AG08395 (cell line): Measurements from ENCODE around the gene STK36.
A peak's percentile ranks its signal among the peaks of the same experiment; 100 is the strongest.

Source experiments
- DNase-seq: peaks from one replicate; pipeline ENCODE4 v3.0.0; 2012; ENCODE audit warnings: mixed read lengths, low spot score

STK36 gene

DNA sequence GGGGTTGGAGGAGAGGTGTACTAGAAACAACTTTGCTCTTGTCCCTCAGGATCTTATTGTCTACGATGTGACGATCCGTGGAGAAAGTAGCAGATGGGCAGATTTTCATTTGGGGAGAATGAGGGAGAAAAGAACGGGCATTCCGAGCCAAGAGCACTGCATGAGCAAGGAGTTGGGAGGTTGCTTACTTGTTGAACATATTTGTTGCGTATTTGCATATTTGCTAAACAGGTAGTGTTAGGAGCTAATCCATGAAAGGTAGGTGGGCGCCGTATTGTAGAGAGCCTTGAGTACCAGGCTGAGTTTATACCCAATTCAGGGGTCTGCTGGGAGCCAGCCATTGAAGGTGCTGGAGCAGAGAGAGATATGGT, 11.9 kb upstream of the STK36 start:
- peak; percentile 12 for DNase-seq

DNA sequence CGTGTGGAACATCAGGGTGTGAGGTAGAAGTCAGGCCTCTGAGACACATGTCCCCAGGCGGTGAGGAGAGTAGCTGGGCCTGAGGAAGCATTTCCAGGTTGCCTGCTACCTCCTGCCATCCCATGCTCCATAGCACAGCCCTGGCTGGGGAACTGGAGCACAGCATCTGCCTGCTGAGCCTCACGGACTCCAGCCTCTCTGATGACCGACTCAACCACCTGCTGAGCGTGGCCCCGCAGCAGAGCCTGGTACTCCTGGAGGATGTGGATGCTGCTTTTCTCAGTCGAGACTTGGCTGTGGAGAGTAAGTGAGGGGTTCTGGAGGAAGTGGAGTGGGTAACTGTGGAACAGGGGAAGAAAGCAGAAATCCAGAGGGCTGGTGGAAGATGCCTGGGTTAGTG, 9.5 kb upstream of the STK36 start:
- DNase-seq = no peak

DNA sequence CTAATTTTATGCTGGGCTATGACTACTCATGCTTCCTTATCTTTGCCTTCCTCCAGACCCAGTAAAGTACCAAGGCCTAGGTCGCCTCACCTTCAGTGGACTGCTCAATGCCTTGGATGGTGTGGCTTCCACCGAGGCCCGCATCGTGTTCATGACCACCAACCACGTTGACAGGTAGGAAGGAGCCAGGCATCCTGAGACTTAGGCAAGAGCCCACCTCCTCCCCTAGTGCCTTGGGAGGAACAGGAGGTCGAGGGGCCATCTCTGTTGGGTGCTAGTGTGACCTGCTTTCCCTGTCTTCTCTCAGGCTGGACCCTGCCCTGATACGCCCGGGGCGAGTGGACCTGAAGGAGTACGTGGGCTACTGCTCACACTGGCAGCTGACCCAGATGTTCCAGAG, 9.1 kb upstream of the STK36 start:
- DNase-seq = no peak

DNA sequence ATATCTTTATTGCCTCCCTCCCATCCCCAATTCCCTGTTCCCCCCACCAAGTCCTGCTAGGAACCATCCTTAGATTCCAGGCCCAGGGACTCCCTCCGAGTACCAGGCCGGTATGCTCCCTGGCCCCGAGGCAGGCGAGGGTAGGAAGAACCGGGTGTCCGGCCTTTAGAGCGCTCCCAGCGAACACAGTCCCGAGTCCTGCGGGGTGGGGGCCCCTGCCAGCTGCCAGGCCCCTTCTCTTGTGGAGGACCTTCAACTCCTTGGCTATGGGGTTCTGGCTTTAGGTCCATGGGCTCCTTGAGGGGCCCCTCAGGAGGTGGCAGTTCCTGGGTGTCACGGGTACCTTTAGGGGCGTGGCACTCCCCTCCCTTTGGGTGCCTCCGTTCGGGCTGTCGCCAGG, 8.0 kb upstream of the STK36 start:
- DNase-seq = no peak

DNA sequence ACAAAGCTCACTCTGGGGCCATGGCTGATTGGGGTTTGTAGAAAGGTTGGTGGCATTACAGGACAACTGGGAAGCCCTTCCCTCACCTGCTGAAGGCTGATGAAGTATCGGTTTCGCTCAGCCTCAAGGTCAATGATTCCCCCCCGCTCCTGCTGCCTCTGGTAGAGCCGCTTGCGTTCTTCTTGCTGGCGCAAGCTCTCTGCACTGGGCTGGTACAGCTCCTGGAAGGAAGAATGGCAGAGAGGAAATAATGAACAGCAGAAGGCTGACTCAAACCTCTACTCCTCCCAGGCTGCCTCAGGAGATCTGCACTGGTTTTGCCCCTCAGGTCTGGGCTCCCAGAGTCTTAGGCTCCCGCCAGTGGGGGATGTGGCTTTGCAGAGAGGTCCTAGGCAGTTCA, 7.2 kb upstream of the STK36 start:
- DNase-seq = no peak

DNA sequence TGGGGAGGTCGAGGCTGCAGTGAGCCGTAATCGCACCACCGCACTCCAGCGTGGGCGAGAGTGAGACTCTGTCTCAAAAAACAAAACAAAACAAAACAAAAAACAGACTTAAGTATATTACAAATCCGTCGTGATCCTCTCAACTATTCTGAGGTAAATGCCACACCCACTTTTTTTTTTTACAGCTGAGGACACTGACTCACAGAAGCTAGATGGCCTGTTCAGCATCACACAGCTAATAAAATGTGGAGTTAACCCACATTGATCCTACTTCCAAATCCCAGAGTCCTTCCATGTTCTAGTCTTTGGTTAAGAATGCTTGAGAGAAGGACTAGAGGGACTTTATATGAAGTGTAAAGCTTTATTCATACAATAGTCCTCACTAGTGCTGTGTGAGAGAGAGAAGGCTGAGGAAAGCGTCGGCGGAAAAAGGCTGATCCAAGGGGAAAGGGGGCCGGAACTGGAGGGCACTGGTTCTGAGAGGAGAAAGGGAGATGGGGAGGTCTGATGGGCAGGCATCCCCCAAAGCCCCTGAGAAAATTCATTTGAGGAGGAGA, 711 bp upstream of the STK36 start:
- DNase-seq = peak; percentile 26

DNA sequence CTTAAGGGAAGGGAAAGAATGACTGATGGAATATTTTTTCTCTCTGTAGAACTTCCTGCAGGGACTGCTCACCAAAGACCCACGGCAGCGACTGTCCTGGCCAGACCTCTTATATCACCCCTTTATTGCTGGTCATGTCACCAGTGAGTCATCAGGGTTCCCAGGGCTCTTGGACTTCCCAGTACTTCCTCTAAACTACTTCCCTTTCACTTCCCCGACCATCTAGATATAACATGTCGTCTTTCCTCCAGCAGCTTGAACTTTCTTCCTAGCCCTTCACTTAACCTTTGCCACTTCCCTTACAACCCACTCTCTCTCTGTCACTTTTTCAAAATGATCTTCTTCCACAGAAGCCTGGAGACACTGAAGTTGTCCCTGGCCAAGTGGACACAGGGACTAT, 7.2 kb downstream of the STK36 start:
- no peak for DNase-seq

DNA sequence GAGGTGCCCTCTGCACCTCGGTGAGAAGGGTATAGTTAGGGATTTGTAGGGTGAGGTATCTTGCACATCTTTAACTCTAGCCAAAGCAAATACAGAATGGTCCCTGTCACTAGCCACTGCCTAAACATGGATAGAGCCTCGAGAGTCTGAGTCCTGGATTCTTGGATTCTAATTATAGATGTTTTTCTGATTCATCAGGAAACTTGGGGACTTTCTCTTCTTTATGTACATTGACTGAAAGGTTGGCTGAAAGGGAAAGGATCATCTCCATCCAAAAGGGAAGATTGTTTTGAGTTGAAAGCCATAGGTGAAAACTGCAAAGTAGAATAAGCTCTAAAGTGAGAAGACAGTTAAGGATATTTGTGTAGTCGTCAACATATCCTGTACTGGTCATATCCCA, 8.2 kb downstream of the STK36 start:
- no peak for DNase-seq

DNA sequence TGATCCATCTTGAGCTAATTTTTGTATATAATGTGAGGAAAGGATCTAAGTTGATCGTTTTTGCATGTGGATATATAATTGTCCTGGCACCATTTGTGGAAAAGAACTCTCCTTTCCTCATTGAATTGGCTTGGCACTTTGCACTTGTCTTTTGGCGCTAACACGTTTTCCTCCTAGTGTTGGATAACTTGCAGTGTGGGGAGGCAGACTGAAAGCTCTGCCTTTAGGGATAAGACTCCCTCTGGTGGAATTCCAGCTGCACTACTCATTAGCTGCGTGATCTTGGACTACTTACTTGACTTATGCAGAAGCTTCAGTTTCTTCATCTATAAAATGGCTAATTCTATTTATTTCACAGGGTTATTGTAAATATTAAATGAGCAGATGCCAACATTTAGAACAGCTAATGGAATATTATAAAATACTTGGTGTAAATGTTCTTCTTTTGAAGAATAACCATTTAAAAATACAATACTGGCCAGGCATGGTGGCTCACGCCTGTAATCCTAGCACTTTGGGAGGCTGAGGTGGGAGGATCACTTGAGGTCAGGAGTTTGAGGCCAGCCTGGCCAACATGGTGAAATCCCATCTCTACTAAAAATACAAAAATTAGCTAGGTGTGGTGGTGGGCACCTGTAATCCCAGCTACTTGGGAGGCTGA, 15.6 kb downstream of the STK36 start:
- DNase-seq = peak; percentile 88

DNA sequence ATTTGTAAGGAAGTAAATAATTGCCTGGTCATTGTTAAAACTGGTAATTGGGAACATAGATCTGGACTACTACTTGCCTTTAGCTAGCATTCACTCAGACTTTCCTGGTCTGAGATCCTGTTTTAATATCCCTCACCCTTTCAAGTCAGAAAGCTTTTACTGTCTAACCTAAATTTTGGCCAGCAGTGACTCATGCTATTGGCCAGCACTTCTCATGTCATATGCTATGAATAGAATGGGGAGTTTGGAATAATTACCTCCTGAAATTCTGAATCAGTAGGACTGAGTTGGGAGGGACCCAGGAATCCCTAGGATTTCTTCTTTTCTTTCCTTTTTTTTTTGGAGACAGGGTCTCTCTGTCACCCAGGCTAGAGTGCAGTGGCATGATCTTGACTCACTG, 19.3 kb downstream of the STK36 start:
- DNase-seq = peak; percentile 76

DNA sequence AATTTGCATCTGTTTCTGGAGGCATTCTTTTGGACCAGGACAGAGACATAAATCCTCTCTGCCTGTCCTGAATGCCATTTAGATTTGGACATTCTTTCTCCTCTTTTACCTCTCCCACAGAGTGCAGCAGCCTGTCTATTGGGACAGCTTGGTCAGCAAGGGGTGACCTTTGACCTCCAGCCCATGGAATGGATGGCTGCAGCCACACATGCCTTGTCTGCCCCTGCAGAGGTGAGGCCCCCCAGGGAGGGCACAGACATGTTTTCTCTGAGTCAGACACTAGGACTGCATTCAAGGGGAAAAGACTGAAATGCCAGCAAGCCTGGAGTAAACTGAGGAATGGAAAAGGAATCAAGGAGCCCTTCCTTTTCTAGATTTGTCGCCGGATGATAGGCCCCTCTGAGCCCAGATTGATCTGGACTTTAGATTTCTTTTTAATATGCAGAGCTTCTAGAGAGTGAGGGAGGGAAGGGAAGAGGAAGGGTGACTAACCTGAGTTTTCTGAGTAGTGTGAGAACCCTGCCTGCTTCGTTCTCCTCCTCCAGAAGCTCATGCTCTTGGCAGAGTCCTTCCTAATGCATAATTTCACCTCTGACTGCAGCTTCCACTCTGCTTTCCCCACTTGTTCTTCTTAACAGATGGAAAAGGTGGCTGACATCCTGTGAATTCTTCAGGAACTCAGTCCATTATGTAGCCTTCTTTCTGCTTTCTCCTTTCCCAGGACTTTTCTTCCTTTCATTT, 22.7 kb downstream of the STK36 start:
- DNase-seq = no peak

DNA sequence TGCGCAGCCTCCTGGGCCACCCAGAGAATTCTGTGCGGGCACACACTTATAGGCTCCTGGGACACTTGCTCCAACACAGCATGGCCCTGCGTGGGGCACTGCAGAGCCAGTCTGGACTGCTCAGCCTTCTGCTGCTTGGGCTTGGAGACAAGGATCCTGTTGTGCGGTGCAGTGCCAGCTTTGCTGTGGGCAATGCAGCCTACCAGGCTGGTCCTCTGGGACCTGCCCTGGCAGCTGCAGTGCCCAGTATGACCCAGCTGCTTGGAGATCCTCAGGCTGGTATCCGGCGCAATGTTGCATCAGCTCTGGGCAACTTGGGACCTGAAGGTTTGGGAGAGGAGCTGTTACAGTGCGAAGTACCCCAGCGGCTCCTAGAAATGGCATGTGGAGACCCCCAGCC, 27.0 kb downstream of the STK36 start:
- DNase-seq = no peak

DNA sequence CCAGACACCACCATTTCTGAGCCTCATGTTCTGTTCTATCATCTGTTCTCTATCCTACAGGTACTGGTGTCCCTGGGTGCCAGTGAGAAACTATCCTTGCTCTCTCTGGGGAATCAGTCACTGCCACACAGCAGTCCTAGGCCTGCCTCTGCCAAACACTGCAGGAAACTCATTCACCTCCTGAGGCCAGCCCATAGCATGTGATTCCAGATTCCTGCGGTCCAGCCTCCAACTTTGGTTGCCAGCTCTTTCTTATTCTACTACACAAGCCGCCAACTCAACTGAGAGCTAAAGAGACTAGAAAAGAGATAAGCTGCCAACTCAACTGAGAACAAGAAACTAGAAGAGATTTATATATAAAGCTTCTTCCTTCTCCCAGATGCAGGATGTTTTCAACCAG, 29.9 kb downstream of the STK36 start:
- DNase-seq = no peak

DNA sequence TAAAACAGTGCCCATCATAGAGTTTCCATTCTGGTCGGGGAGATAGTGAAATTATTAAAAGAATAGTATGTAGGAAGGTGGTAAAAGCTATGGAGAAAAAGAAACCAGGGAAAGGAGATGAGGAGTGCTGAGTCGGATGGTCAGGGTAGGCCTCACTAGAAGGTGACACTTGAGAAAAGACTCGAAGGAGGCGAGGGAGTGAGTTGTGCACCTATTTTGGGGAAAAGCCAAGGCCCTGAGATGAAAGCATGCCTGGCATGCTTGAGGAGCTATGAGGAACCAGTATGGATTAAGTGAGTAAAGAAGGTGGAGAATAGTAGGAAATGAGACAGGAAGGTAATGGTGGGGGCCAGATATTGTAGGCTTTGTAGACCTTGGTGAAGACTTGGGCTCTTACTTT, 31.5 kb downstream of the STK36 start:
- no peak for DNase-seq

DNA sequence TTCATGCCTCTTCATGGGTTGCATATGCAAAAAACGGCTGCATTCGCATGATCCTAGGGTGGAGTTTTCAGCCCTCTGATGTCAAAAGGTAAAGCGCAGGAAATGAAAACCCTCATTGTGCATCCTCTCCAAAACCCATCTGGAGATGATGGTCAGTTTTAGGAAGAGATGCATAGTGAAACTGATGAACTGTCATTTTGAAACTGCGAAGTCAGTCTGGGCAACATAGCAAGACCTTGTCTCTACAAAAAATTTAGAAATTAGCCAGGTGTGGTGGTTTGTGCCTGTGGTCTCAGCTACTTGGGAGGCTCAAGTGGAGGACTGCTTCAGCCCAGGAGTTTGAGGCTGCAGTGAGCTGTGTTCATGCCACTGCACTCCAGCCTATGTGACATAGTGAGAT, 36.2 kb downstream of the STK36 start:
- DNase-seq = no peak

DNA sequence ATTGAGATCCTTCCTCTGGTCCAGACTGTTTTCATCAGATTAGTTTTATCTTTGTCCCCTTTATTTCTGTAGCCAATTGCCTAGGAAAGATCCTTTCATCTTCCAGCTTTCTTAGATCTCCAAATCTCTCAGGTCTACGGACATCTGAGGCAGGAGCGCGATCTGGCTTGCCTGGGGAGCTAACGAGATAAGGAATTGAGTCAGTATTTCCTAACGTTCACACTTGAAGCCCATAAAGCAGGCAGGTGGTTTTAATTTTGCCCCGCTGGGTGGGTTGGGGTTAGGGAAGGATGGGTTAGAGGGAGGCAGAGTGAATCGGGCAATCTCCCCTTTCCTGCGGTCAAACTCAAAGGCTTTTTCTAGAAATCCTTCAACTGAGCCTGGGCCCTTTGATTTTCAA, 38.0 kb downstream of the STK36 start:
- no peak for DNase-seq

DNA sequence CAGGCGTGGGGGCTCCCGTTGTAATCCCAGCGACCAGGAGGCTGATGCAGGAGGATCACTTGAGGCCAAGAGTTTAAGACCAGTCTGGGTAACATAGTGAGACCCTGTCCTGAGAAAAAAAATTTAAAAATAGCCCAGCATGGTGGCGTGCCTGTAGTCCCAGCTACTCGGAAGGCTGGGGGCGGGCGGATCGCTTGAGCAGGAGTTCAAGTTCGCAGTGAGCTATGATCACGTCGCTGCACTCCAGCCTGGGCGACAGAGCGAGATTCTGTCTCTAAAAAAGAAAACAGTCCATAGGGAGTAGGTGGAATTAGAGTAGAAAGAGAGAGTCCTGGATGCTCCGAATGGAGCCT, 38.4 kb downstream of the STK36 start:
- DNase-seq = no peak

DNA sequence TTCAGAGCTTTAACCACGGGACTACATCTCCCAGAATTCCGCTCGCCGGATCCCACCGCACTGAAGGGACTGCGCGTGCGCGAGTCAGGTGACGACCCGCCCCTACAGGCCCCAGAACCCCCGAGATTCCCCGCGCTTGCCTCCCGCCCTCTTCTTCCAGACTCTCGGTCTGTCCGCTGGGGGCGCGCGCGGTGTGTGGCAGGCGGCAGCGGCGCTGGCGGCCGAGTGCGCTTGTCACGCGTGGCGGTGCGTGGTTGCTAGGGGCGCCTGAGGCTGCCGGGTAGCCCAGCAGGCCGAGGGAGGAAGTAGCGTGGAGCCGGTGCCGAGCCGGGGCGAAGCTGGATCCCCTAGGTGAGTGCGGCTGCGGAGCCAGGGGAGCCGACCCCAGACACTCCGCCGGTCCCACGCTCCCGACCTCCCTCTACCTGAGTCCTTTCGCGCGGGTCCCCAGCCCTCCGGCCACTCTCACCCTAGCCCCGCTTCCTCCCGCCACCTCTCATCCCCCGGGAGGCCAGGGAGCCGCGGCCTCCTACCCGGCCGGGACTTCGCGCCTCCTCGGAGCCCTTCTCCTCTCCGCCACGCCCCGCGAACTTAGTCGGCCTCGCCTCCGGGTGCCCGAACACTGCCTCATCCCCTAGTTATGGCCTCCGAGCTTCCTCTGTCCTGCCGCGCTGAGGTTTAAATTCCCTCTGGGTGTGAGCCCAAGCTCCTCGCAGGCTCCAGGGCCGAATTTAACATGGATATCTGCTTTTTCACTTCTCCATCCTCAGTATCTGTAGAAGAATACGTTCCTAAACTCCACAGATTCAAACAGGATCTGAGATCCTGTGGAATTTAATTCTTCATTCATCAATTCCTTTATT, 39.0 kb downstream of the STK36 start, which contains the start of gene TTLL4:
Gene TTLL4 (plus strand): TSS at position 149 of the 863 bp plus-strand sequence. CDS start 26,842 bp downstream, outside the sequence.
- peak; percentile 100 for DNase-seq

DNA sequence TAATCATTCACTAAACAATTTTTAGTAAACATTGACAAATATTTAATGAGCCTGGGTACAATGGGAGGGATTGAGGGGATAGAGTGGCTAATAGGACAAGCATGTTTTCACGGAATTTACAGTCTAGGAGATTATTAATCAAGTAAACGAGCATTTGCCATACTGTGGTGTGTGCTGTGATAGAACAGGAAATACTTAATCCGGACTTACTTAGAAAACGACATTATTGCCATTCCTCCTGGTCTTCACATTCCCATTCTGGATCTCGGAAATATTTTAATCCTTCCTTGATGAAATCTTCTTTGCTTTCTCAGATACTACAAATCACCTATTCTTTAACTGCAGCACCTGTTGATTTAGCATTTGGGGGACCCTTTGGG, 39.7 kb downstream of the STK36 start:
- DNase-seq = no peak

DNA sequence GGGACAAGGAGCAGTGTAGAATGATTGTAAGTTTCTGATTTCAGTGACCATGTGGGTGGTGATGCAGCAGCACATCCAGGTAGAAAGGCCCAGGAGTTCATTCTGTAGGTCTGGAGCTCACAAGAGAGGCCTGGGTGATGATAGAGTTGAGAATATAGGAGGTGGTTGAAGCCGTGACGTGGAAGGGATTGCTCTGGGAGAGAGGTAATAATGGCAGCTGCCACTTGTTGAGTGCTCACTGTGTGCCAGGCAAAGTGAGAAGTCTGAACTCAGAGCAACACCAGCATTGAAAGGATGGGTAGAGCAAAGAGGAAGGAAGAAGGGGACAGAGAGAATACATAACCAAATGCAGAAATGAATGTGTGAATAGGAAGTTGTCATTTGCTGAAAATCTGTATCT, 42.0 kb downstream of the STK36 start:
- DNase-seq = no peak

DNA sequence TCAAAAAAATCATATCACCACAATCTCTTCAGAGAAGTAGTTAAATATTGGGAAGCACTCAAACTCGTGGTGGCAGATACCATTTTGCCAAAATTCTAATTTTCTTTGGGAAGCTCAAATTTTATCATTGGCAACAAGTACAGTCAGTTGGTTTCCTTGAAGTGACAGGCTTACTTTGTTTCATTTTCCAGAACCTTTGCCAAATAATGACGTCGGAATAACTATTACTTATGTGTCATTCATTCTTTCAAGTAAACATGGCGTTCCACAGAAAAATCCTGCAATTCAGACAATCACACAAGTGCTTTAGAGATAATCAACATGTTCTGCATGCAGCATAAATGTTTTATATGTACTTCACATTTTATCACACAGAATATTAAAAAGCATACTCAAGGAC, 44.2 kb downstream of the STK36 start:
- DNase-seq = no peak

DNA sequence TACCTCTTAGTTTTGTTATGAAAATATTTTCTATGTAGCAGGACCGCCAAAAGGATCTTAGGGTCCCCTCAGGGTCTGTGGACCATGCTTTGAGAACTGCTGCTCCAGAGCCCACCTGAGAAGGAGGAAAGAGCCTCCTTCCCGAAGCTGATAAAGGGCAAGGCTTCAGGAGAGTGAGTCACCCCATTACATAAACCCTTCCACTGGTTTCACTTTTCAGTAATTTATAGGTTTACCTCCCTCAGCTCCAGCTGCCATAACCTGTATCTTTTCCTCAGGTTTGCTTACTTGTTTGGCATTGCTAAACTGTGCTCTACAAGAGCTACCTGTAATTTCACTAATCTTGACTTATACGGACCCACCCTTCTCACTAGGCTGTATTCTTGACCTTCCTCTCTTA, 45.4 kb downstream of the STK36 start:
- DNase-seq = no peak

DNA sequence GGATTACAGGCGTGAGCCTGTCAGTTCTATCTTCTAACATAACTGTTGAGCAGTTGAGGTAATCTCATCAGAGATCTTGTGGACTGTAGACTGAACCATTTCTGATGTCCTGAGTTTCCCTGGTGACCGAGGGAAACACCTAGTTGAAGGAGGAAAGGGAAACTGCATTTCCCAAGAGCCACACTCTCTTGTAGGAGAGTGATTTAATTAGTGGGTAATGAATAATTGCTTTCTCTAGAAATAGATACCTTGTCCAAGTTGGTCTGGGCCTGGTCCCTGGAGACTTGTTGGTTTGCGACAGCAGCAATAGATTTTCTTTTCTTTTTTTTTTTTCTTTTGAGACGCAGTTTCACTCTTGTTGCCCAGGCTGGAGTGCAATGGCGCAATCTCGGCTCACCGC, 46.2 kb downstream of the STK36 start:
- no peak for DNase-seq
